ENCODE measurements around the gene SEL1L.
A peak's percentile ranks its signal among the peaks of the same experiment; 100 is the strongest.
"Not testable (repeated sequence)": the region's sequence is repeated elsewhere in the genome, so short reads cannot be mapped to it uniquely, and the experiment has no call there.

The SEL1L gene

DNA sequence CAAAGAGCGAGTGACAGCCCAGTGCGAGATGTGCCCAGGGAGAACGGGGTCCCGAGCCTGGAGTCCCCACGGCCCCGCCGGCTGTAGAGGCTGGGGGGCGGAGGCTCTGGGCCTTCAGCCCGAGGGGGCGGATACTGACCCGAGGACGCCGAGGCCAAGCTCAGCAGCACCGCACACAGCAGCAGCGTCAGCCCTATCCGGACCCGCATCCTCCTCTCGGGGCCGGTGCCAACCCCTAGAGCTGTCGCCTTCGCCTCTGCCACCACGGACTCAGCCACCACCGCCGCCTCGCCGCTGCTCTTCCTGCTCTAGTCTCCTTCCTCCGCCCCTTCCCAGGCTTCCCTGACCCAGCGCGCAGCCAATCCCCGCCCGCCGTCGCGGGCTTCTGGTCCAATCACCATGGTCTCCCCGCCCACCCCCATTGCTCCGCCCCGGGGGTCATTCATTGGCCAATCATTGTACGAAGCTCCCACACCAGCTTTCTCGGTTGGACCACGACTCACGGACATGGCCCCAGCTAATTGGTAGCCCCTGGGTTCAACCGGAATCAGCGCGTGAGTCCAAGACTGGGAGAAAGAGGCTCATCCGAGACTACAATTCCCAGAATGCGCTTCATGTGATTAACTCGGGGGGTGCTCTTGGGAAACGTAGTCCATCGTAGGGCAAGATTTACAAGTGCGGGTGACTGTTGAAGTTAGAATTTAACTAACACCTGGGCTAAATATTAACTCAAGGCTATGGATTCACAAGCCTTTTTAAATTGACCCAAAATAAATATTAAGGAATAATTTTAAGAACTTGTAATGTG is at the start of gene SEL1L:
TSS of gene SEL1L (minus strand) at position 318 of the 808 bp plus-strand sequence. CDS start at position 209, 109 bp downstream.
- DNase-seq (ENCODE audit: low spot score), result peak; percentile 96

DNA sequence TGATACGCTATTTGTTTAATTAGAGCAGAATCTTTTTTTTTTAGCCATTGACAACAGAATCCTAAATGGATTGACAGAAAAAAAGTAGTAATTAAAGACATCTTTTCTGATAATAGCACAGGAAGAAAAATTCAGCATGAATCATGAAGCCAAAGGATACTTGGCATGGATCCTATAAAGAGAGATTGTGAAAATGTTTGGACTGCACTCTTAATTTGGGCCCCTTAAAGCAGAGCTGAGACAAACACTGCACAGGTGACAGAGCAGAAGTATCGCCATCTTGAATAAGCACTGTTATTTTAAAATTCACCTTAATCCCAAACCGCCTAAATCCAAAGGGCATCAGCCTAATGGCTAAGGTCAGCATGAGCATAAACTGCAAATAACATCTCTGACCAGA is 48.8 kb upstream of the SEL1L start:
- DNase-seq (ENCODE audit: low spot score), result no peak

DNA sequence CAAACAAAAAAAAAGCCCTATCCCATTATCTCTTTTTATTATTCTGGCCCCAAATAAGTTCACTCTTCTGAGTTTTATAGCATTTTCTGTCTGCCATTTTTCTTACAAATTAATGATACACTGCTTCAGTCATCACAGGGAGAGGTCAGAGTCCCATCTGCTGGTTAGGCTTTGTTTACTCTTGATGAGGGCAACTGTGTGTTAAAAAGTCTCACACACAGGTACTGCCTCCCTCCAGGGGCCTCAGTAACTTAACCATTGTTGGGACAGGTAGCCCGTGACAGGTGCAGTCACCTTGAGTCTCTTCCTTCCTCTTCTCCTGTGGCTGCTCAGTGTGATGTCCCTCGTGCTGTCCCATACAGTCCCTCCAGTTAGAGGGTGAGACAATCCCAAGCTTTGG is 45.5 kb upstream of the SEL1L start:
- no peak for DNase-seq (ENCODE audit: low spot score)

DNA sequence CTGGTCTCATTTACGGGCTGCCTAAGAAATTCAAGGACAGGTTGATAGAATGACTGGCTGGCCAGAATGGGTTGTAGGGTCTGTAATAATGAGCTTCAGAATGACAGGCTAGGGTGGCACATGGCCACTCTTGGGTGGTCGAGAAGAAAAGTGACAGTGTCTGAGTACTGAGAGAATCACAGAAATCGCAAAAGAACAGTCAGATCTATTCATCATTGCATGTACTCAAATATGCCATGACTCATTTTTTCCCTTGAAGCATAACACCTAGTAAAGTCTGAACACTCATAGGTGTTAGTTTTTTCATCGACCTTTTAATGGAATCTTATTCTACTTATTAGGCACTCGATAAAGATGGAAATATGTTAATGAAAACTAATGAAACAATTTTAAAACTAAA is 37.8 kb upstream of the SEL1L start:
- no peak for DNase-seq (ENCODE audit: low spot score)

DNA sequence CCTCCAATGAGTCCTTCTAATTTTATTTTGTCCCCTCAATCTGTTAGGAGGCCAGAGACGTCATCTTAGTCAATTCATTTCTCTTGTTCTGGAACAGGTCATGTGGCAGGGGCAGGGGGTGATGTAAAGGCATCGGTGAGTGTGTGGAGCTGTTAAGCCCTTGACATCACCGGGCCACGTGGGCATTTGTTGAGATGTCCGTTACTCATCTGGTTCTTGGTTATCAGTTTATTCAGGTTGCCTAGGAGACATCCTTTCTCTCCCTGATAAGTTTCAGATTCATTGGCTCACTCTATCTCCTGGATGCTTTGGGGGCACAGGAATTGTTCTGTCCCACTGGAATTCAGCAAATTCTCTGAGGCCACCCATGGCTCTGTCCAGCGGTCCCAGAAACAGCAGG is 33.6 kb upstream of the SEL1L start:
- DNase-seq (ENCODE audit: low spot score), result no peak

DNA sequence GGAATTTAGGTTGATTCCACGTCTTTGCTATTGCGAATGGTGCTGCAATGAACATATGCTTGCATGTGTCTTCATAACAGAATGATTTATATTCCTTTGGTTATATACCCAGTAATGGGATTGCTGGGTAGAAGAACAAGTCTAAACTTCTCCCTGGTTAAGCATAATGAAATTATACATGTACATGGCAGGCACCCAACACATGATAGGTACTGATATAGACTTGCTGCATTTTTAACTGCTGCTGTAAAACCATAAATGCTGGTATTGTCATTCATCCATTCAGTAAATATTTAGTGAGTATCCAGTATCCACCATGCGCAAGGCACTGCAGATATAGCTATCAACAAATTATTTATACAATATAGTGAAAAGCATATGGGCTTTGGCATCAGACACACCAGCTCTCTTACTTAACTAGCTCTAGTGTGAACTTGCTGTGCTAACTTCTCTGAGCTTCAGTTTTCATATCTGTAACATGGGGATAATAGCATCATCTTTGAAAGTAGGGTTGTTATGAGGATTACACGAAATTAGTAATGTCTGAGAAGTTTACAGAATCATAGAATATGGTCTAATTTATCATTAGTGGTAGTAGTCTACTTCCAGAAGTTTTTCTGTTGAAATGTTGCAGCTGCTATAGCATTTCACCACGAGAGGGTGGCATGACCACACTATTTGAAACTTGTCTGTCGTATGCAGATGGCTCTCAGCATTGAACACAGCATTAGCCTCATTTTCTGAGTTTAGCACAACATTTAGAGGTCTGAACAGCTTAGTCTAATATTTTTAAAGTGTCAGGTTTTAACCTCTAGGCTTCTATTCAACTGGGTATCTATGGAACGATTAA is 32.0 kb upstream of the SEL1L start:
- no peak for DNase-seq (ENCODE audit: low spot score)

DNA sequence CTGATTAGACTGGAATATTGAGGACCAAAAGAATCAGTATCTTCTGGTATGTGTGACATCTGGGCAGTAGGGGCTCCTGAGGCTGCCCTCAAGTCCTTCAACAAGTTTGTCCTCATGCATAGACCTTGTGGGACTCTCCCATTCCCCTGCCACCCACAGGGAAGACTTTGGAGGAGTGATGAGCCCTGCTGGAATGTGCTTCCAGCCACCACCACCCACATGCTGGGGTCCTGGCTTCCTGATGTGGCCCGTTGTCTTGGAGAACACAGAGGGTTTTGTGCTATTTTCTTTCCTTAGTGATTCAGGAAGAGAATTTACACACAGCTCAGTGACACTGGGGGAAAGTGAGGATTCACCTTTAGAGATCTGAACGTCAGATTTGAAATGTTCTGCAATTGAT is 29.2 kb upstream of the SEL1L start:
- no peak for DNase-seq (ENCODE audit: low spot score)

DNA sequence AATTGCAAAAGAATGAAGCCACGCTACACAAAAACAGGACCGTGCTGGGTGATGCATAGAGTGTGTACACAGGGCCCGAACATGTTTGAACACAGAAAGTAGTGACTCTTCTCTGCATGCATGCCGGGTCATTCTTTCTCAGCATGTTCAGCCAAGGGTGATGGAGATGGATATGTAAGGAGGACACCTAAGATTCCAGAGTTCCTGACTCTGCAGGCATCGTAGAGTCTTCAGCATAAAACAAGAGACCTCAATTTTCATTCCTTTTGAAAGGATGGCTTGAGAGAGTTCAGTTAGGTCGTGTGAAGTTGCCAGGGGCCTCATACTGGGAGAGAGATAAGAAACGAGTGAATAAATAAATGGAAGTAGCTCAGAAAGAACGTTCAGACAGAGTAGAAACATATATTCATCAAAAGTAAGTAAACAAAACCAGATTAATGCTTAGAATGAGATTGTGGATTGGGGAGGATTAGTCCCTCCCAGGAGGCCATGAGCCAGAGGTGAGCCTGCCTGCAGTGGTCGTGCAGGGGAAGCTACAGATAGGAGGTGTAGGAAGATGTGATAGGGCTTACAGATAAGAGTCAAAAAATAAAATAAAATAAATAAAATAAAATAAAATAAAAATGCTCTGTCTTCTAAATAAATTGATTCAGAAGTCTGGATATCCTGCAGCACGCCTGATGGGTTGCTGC is 27.6 kb upstream of the SEL1L start:
- no peak for DNase-seq (ENCODE audit: low spot score)

DNA sequence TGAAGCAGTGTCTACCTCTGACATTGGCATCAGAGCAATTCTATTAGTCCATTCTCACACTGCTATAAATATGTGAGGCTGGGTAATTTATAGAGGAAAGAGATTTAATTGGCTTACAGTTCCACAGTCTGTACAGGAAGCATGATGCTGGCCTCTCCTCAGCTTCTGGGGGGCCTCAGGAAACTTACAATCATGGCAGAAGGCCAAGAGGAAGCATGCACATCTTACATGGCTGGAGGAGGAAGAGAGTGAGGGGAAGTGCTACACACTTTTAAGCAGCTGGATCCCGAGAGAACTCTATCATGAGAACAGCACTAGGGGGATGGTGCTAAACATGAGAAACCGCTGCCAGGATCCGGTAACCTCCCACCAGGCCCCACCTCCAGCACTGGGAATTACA is 25.7 kb upstream of the SEL1L start:
- DNase-seq (ENCODE audit: low spot score), result no peak

DNA sequence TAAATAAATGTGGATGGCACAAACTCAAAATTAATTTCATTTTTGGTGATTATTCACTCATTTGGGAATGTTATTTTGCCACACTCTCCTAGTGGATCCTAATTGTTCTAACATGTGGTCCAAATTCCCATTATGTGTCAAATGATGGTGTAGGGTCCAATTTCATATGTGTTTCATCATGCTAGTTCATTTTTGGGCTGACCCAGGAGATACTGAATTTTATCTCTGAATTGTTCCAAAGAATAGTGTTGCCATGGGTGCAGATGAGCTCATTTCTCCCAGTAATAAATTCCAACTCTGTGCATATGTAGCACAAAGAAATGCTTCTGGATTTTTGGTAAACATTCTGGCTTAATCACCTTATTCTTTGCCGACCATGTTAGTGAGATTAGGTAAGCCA is 23.5 kb upstream of the SEL1L start:
- no peak for DNase-seq (ENCODE audit: low spot score)

DNA sequence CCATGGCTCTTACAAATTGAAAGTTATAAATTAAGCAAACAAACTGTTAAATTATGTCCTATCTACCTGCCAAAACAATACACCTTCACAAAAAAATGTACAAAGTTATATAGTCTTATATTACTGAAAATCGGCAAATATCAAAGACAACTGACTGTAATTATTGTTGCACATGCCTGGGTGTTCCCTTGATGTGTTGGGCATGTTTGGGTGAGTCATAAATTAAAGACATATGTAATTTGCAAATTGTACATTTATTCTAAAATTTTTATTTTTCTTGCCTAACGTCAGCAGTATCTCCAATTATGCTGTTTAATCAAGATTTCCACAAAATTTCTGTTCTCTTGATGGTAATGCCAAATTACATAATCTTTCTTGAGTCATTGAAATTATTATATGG is 22.0 kb upstream of the SEL1L start:
- no peak for DNase-seq (ENCODE audit: low spot score)

DNA sequence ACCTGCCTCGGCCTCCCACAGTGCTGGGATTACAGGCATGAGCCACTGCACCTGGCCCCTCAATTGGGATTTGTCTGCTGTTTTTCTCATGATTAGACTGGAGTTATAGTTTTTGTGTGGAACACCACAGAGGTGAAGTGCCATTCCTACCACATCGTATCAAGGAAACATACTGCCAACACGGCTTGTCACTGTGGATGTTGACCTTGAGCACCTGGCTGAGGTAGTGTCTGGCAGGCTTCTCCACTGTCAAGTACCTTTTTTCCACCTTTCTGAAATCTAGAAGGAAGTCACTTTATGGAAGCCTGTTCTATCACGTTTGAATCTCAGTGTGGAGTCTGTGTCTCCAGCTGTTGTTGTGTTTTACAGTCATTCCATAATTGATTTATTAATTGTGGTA is 21.4 kb upstream of the SEL1L start:
- no peak for DNase-seq (ENCODE audit: low spot score)

DNA sequence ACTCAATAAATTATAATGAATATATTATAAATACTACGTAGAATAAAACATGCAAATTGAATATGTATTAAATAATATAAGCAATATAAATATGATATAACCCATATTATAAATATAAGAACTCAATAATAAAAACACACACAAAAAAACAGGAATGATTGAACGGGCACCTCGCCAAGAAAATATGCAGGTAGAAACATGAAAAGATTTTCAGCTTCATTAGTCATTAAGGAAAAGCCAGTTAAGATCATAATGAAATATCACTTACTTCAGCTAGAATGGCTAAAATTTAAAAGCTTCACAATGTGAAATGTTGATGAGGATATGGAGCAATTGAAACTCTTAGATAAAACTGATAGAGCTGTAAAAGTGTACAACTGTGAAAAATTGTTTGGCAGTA is 17.8 kb upstream of the SEL1L start:
- no peak for DNase-seq (ENCODE audit: low spot score)

DNA sequence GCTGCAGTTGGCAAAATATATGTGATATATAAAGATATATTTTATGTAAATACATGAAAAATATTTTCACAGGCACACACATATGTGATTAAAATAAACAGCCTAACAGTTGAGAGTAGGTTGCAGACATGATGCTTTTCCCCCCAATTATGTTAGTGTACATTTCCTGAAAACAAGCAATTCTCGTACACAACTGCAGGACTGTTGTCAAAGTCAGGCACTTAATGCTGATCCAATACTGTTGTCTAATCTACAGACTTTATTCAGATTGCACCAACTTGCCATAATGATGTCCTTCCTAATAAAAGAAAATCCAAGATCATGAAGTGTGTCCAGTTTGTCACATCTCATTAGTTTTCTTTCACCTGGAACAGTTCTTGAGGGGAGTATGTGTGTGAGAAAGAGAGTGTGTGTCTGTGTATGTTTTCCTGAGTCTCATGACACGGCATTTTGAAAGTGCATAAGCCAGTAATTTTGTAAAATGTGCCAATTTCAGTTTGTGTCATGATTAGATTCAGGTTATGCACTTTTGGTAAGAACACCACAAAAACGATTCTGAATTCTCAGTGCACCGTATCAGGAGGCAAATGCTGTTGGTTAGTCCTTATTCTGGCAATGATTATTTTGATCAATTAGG is 16.5 kb upstream of the SEL1L start:
- DNase-seq (ENCODE audit: low spot score), result no peak

DNA sequence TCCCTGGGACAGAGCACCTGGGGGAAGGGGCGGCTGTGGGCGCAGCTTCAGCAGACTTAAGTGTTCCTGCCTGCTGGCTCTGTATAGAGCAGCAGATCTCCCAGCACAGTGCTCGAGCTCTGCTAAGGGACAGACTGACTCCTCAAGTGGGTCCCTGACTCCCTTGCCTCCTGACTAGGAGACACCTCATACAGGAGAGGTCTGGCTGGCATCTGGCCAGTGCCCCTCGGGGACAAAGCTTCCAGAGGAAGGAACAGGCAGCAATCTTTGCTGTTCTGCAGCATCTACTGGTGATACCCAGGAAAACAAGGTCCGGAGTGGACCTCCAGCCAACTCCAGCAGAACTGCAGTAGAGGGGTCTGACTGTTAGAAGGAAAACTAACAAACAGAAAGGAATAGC is 7.6 kb upstream of the SEL1L start:
- not testable (repeated sequence) for DNase-seq (ENCODE audit: low spot score)

DNA sequence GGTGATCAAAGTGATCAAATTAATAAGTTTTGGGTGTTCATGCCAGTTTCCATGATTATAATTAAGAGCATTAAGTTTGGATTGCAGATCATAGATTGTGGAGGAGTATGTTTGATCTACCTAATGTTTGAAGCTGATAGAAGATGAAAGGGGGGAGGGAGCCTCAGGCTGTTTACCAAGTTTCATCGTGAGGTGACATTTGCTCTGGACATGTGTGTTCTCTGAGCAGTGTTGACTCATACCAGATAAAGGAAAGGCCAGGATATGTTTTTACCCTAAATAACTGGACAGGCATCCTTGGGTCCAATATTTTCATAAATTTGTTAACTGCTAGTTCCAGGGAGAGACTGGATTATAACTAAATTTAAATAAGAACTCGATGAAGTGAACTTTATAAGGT is 3.5 kb upstream of the SEL1L start:
- DNase-seq (ENCODE audit: low spot score), result no peak

DNA sequence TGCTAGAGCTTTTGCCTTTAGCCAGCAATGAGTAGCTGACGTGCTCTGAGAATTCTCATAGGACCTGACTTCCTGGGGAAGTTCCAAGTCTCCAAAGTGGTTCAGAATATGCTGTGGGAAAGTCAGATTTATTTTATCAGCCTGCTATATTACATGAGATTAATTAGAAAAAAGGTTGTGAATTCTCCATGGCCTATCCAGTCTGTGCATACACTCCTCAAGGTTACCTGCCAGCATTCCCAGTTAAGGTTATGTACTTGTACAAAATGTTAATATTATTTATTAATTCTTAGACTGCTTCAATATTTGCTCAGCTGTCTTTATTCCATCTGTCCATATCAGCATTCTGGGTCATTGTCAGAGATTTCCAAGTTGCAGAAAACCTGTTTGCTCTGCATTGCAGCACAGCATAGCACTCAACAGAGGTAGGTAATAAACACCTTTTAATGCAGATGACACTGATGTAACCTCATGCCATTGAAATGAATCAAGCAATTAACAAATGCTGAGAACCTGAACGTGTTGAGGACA is 2.7 kb upstream of the SEL1L start:
- no peak for DNase-seq (ENCODE audit: low spot score)

DNA sequence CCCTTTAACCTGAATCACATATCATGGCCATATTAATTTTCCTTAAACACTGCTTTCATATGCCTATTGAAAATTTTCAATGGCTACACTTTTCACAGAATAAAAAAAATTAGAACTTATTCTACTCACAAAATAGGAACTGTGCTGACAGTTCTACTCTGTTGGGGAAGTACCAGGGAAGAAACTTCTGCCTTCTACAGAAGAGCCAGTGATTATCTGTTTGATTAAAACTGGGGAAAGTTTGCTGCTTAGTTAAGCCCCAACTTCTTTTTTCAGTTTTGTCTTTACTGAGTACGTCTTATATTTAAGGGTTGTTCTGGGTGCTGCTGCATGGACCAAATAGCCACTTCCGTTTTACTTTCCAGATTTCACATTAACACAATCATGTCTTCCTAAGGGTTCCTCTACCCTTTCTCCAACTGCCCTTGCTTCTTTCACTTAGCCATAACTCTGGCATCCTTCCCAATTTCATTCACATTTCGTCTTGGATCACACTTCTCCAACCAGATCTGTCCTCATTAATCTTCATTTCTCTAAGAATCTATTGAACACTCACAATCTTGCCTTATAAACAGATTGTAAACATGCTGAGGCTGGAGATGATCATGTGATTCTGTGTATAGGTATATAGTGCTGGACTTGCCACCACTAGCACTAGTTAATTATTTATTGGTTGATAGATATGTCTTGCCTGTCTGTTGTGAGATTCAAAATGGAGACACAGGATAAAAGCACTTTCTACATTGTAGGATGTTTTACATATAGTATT is 1.9 kb upstream of the SEL1L start:
- DNase-seq (ENCODE audit: low spot score), result no peak

DNA sequence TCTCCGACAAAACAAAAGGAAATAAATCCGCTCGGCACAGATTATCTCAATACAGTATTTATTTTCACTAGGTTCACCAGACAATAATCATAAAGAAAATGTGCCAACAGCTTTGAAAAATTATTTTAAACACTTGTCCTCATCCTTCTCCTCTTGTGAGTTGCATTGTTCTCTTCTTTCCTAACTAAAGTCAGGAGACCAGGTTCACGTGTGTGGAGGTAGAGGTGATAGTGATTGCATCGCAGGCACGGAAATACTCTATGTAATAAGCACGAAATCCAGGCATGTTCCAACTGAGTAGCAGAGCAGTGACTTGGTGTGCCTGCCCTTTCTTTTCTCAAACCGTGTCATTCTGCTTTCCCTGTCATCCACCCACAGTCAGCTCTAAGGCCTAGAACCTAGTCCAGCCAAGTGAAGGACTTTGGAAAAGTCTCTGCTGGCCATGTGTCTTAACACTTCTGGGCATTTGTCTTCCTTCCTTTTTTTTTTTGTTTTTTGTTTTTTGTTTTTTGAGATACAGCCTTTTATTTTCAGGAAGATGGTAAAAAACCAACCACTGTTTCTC is 939 bp upstream of the SEL1L start:
- no peak for DNase-seq (ENCODE audit: low spot score)

DNA sequence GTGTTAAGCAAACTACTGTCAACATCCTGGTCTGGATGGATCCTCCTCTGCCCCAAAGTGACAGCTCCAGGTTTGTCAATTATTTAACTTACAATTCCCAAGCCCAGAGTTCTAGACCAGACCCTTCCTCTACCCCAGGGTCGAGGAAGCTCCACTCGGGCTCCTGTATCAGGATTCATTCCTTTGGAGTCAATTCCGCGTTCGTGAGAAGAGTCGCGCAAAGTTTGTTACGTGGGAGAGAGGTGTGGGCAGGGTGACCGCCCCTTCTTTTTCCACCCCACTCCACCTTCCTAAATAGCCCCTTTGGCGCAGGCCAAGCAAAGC is 479 bp downstream of the SEL1L start:
- DNase-seq (ENCODE audit: low spot score), result no peak

DNA sequence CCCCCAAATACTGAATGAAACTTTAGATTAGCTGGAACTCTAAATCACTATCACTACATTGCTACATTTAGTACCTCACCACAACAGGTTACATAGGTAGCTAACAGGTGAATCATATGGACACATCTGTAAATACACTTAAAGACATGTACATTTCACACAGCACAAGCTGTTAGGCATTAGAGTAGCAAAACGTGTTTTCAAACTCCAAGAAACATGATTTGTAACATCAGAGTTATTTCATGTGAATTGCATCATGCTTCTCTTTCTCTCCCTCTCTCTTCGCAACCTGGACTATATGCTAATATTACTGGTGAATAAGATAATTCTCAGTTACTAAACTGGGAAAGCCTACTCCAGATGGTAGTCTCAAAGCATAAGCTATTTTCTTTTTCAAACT is 4.3 kb downstream of the SEL1L start:
- no peak for DNase-seq (ENCODE audit: low spot score)

All from germinal center (tissue), 1 donor.